GM21390 (cell line): ENCODE results near the gene MFAP2.
"Not testable (repeated sequence)": the region's sequence is repeated elsewhere in the genome, so short reads cannot be mapped to it uniquely, and the experiment has no call there.

Source experiments
- ATAC-seq: cut with Tn5 transposase; IDR thresholded peaks from one replicate; pipeline ENCODE4 v1.9.1; 2021; ENCODE audit not compliant: unreplicated experiment

The MFAP2 gene

DNA sequence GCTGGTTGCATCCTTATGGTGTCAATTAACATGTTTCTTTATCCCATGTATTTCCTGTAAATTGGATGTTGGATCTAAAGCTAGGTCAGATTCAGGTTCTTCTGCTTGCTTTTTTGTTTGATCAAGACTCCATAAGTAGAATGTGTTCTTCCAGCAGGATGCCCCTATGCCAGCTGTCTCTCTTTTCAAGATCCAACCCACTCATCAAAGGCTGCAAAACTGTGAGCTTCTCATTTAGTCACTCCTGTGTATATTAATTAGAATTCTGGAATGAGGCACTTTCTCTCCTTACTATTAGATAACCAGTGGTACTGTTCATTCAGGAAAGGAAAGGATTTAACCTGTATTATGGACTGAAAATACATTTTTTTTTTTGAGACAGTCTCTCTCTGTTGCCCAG, 46.5 kb downstream of the MFAP2 start:
- ATAC-seq: not testable (repeated sequence)

DNA sequence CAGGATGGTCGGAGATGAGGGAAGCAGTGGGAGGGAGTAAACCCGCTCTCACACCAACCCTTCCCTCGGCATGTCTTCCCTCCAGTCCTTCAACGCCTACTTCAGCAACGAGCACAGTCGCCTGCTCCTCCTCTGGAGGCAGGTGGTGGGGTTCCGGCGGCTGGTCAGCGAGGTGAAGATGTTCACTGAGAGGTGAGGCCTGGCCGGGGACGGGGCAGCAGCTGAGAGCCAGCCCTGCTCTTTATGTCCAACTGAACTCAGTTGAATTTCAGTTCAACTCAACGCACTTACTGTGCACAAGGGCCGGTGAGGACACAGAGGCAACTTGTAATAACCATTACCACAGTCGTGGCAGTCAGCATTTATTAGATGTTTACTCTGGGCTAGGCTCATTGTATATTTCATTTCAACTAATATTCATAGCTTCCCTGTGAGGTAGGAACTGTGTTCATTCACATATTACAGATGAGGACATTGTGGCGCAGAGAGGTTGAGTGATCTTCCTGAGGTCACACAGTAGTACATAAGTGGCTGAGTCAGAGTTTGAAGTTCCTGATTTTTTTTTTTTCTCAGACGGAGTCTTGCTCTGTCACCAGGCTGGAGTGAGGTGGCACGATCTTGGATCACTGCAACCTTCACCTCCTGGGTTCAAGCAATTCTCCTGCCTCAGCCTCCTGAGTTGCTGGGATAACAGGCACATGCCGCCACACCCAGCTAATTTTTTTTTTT, 49.0 kb downstream of the MFAP2 start:
- not testable (repeated sequence) for ATAC-seq

DNA sequence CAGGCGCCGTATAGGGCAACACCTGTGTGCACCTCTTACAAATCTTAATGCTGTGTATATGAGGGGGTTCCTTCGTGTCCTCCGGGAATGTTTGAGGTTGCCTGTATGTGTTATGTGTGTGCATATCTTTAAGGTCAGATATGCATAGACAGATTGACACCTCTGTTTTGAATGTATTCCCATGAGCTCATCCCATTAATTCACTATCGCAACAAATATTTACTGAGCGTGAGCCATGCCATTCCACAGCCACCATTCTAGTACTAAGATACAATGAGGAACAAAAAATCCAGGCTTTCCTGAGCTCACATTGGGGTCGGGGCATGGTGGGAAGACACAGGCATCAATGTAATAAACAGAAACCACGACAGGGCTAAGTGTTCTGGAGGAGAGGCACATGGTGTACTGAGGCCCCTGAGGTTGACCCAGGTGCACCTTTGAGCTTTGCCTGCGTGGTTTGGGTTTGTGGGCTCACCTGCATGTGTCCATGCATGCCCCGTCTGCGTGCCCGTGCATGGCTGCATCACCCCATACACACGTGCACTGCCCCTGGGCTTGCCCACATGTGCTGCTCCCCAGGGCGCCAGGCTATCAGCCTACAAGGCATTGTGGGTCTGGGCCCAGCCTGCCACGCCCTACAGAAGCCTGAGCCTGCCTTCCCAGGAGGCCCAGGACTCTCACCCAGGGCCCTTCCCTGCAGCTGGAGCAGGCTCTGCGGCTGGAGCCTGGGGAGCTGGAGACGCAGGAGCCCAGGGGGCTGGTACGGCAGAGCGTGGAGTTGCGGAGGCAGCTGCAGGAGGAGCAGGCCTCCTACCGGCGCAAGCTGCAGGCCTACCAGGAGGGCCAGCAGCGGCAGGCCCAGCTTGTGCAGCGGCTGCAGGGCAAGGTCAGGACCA, 51.0 kb downstream of the MFAP2 start:
- ATAC-seq: not testable (repeated sequence)

DNA sequence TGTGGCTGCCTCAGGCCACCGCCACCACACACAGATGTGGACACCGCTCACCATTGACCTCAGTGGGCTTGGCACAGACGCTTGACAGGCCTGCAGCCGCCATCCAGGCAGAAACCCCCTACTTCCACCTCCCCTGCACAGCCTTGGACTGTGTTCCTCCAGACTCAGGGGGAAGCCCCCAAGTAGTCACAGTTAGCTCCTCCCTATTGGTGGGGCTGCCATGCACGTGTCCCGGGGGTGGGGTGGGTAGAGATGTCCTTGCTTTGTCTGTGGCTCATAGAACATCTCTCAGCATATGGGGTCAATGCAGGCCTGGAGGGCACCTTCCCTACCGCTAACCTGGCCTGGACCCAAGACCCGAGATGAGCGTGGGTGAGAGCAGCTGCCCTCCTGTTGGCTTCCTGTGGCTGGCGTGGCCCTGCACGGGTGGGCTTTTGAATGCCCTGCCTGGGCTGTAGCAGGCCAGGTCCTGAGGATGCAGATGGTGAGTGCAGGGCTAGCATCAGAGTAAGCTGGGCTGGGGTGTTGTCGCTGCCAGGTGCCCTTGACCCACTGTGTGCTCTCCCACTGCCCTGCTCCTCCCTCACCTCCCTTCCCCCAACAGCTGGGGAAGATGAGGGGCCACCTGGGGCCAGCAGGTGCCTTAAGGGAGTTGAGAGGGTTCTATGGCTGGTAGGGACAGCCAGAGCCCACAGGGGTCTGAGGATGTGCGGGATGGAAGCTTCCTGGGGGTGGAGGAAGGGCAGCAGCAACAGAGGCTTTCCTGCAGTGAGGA, 52.5 kb downstream of the MFAP2 start:
- ATAC-seq: no peak

DNA sequence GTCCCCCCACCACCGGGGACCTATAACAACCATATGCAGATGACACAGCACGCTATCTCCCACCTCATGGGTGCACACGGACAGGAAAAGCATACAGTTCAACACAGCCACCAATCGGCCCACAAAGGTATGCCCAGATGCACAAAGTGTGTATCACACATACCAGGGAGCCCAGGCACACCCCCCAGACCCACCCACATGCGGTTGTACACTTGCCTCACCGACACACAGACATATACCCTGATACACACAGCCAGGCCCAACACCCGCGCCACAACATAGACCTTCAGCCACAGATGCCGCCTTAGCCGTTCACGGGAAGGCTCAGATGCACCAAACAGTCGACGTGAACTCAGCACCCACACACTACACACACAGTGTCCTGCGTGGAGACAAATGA, 53.2 kb downstream of the MFAP2 start:
- no peak for ATAC-seq

DNA sequence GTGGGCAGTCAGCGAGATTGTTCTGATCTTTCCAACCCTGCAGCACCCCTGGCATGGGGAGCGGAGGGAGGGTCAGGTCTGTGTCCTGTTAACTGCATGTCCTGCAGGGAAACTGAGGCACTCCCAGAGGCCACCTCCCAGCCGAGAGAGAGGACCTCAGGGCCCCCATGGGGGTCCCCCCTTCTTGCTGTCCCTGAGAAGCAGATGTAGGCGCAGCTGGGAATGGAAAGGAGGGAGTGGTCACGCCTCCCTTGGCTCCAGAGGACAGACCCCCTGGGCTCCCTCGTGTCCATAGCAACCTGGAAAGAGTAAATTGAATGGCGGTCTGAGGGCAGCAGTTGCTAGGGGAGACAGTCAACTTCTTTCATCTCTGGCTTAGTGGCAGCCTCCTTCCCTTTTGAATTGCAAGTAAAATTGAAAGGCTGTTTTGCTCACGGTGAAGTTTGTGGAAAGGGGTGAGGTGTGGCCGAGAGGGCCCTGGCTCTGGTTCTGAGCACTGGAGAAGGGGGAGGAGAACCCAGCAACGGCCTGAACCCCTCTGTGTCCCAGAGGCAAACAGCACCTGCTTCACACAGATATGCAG, 53.8 kb downstream of the MFAP2 start:
- no peak for ATAC-seq

DNA sequence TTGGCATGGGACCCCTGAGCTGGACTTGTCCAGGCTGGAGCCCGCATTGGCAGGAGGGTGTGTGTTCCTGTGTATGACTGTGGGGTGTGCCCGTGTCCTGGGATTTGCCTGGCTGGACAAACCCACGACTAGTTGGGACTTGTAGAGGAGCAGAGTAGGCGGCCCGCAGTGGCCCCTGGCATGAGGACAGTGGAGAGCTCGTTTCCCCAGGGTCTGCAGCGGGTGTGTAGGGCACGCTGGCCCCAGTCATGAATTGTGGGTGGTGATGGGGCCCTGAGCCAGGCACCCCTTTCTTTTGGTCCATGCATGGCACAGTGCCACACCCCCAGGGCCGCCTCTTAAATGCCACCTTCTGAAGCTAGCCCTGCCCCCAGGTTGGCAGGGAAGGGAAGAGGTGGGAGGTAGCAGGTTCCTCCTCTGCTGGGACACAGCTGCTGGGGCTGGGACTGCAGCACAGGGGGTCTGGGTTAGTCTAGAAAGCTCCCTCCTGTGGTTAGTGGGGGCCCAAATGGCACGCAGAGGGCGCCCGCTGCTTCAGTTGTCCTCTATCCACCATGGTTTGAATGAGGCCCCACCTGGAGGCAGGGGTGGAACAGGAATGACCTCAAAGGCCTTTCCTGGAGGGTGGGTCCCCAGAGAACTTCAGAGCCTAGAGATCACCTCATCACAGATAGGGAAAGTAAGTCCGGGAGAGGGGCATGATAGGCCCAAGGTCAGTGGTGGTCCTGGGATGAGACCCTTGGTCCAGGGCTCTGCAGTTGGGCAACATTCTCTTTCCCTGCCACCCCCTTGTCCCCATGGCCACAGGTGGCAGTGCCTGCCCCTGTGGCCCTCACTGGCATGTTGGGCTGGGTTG, 54.6 kb downstream of the MFAP2 start:
- no peak for ATAC-seq

DNA sequence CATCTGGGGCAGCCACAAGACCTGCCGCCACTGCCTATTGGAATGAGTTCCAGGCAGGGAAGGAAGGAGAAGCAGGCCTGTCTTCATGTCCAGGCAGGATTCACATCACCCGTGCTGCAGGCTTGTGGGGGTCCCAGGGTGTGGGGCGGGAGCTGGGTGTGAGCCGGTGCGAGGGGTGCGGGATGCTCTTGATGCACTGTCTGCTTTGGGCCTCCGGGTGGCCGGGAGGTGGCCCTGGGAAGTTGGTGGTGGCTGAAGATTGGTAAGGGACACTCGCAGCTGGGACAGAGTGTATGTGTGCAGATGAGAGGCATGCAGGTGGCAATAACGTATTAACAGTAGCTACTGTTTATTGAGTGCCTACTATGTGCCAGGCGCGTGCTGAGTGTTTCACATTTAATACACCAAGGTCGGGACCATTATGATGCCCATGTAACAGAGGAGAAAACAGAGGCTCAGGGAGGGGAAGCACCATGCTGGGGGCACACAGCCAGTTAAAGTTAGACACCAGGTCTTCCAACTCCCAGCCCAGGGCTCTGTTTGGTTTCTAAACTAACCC, 55.4 kb downstream of the MFAP2 start:
- no peak for ATAC-seq
